ENCODE data around the gene LRP5.

DNA sequence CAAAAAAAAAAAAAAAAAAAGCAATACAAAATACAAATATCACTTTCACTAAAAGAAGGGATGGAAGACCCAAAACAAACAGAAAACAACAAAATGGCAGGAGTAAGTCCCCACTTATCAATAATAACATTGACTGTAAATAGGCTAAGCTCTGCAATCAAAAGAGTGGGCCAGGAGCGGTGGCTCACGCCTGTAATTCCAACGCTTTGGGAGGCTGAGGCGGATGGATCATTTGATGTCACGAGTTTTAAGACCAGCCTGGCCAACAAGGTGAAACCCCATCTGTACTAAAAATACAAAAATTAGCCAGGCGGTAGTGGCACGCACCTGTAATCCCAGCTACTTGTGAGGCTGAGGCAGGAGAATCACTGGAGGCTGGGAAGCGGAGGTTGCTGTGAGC lies 138.3 kb downstream of the LRP5 start:
- TF ChIP-seq CTCF (conservative IDR thresholded peaks at IDR 0.05; ENCODE audit: low read depth in 2 of 2) (no peak), EZH2 (IDR thresholded peaks at IDR 0.05; ENCODE audit: low read depth, unreplicated experiment) (no peak)
